ENCODE measurements around the gene SORCS2.
"Not testable (repeated sequence)": the region's sequence is repeated elsewhere in the genome, so short reads cannot be mapped to it uniquely, and the experiment has no call there.

Gene SORCS2

GRCh38 chr4:7573576-7574091 lies 381.3 kb downstream of the SORCS2 start:
- no peak for FAIRE-seq

- FAIRE-seq, result no peak
These were observed 382.1 kb downstream of the SORCS2 start for GRCh38 chr4:7574287-7575014.

DNA sequence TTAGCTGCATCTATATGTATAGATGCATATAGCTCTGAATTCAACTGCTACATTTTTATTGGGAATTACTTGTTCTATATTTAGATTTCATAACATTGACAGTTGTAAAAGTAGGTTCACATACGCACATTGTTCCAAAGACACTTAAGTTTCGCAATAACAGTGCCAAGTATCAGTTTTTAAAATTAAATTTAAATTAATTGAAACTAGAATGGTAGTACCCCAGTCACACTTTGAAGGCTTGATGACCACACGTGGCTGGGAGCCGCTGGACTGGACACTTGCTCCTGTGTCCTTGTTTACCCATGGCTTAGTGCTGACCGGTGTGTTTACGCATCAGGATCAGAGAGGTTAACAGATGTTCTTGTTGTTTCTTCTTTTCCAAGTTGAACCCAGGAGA lies 383.1 kb downstream of the SORCS2 start:
- no peak for FAIRE-seq

- FAIRE-seq, result not testable (repeated sequence)
These were observed 385.2 kb downstream of the SORCS2 start for GRCh38 chr4:7577361-7578039.

- FAIRE-seq, result no peak
These were observed 389.1 kb downstream of the SORCS2 start for GRCh38 chr4:7581477-7581876.

DNA sequence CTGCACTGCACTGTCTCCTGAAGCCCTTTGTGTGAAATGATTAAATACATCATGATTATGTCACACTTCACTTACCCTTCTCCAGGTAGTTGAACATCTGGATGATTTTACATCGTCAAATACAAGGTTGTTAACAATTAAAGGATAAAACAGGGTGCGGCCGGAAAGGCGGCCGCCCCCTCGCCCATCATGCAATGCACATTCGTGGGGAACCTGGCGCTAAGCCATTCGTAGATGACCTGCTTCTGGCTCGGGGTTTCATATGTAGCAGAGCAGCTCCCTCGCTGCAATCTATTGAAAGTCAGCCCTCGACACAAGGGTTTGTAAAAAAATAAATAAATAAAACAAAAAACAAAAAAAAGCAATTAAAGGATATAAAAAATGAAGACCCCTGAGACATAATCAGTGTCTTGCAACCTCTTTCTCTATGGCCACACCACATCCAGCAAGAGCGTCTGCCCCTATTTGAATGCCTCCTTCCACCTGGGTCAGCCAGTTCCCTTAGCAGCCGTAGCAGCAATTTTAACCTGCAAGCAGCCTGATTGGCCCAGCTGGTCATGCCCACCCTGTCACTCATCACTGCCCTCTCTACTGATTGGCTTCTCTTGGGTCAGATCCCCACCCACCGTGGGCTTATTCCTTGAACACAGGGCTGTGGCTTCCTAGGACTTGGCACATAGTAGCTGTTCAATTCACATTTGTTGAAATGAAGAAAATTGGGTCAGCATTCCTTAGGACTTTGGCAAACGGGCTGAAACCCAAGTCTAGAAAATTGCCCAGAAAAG lies 390.2 kb downstream of the SORCS2 start:
- no peak for FAIRE-seq

GRCh38 chr4:7584098-7584497 lies 391.8 kb downstream of the SORCS2 start:
- no peak for FAIRE-seq

DNA sequence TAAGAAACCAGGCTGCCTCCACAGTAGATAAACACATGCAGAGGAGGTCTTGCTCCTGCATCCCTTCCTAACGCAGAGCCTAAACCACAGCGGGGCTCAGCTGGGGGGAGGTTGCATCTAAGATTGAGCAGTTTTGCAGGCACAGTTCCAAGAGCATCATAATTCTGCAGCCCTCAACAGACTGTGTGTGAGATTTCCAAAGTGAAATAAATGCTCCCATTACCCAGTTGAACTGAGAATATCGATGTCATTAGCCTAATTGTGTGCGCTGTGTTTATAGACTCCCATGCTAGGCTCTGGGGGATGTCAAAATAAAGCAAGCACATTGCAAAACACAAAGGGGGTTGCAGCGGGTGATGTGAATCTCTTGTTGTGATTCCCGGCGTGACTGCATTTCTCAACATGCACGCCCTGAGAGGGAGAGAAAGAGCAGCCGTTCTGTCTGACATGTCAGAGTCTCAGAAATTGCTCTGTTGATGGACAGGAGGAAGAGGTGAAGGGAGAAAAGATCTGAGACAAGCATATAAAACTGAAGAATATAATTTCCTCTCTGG lies 392.3 kb downstream of the SORCS2 start:
- FAIRE-seq, result no peak

DNA sequence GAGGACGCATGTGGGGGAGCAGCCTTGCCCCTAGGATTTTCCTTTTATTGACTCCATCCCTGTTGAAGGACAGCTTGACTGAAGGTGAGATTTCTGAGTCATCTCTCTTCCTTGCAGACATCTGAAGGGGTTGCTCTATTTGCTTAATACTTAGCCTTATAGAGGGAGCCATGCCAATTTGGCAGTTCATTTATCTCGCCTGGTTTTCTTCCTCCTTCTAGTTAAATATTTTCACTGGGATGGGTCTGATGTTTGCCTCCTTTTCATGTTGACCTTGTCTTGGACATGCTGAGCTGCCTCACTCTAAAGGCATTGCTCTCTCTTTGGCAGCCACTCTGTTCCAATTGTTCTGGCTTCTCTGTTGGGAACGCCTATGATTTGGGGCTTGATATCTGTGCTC lies 393.4 kb downstream of the SORCS2 start:
- FAIRE-seq, result no peak

DNA sequence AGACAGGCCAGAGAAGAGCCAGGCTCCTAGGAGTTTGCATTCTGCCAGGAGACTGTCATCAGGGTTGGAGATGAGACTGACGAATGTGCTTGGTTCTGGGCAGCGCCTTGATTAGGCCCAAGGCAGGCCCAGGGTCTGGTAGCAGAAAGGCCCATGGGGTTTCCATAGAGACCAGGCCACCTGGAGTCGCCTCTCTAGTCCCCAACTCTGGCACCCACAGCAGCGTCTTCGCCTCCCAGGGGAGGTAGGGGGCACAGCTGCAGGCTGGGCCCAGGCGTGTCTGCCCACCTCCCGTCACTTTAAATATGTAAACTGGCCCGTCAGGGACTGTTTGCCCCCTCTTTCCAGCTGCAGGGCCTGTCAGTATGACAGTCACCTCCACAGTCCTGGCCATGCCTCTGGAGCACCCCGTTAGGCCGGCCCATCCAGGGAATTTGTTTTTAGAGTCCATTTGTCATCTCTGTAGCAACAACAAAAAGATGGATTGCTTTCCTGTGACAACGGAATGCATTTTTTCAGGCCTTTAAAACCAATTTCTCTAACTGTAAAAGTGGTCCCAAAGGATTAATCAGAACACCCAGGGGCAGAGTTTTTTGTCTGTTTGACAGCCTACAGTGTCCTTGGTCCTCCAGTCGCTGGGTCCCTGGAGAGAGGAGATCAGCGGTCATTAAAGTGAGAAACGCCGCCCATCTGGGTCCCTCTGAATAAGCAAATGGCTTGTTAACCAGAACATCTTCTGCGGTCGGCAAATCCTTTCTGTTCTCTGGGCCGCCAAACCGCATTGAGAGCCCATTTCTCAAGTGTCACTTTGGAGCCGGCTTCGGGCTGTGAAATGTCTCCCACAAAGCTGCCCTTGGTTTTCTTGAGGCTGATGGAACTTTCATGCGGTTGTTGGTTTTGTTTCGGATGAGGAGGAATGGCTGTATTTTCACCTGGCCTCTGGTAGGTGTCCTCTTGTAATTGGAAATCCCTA lies 395.4 kb downstream of the SORCS2 start:
- no peak for FAIRE-seq

- FAIRE-seq, result no peak
These were observed 397.9 kb downstream of the SORCS2 start for GRCh38 chr4:7590189-7590588.

DNA sequence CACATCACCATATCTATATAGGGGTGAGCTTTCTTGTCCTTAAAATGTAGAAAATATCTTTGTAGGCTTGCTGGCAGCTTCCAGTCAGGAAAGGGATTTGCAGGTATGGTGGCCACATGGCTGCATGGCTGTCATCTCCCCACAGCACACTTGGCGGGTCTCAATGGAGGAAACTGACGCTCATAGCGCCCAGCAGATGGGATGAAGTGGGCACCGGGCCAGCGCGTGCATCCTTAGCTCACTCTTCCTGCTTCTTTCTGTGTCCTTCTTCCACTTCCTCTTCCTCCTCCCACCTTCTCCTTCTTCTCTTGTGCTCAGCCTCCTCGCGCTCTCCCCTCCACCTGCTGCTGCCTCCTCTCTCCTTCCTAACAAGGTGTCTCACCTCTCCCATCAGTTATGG lies 398.6 kb downstream of the SORCS2 start:
- FAIRE-seq, result no peak

- no peak for FAIRE-seq
These were observed 399.2 kb downstream of the SORCS2 start for GRCh38 chr4:7591409-7592053.

DNA sequence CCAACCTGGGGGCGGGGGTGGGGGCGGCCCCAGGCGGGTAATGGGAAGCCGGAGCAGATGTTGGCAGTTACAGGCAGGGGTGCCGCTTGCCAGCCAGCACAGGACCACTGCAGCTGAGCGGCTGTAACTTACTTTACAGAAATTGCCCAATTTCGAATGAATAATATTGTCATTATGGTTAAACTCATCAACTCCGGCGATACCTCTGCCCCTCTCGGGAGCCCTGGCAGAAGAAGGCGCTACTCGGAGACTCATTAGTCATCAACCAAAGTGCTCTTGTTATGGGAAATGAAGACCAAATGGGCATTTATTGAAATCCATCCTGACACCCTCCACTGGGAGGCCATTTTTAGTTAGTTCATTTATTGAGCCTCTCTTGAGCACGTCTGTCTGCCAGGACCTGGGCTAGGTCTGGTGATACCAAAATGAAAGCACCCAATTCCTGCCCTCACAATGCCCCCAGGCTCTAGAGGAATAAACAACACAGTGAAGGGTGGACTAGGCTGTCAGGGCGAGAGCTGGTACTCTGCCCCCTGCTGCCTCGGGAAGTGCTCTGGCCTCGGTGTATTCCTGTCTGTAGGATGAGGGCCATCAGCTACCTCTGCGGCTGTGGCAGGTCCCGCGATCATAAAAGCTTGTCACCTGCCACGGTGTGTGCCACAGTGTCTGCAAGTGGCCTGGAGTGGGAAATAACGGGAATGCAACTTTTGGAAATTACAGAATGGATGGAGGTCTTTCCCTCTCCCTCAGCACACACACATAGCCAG lies 401.5 kb downstream of the SORCS2 start:
- FAIRE-seq, result no peak

GRCh38 chr4:7595934-7596461 lies 403.7 kb downstream of the SORCS2 start:
- FAIRE-seq, result no peak

- no peak for FAIRE-seq
These were observed 404.7 kb downstream of the SORCS2 start for GRCh38 chr4:7596918-7597606.

DNA sequence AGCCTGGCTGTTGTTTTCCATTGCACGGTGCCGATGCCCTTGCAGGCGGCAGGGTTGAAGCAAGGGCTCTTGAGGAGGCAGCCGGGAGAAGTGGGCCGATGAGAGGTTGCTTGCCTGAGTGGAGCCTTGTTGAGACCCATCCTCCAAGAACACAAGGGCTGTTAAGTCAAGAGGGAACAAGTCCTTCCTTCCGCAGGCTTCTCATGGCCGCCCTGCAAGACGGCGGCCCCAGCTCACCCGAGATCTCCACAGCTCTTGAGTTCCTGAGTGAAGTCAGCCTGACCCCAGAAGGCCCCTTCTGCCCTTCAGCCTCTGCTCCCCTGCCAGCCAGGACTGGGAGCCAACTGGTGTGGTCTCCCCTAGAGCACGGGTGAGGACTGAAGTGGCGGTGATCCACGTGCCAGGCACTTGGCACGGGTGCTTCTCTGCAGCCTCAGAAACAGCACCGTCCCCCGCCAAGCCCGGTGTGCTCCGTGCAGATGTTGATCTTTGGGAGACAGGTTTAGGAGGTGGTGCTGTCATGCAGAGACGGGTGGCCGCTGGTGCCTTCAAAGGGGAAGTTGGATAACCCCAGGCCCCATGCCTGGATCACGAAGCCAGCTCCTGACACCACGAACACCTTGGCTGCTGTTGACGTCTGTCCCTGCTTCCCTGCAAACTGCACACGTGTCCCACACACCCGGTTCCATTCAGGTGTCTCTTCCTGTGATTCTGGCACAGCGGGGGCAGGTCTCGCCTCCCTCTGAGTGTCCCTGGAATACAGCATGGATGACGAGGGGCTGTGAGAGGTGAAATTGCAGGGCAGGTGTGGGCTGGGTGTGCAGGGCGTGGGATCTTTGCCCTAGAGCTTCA lies 406.8 kb downstream of the SORCS2 start:
- FAIRE-seq, result no peak

DNA sequence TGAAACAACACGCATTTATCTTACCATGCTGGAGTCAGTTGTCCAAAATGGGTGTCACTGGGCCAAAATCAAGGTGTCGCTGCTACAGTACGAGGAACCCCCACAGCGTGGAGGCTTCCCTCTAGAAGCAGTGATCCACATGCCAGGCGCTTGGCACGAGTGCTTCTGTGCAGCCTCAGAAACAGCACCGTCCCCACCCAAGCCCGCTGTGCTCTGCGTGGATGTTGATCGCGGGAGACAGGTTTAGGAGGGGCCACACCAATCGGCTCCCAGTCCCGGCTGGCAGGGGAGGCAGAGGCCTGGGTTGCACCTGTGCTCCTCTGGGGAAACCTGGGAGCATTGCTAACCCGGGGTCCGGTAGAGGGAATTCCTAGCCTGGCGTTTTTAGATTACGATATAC lies 407.9 kb downstream of the SORCS2 start:
- FAIRE-seq, result no peak

- FAIRE-seq, result not testable (repeated sequence)
These were observed 409.8 kb downstream of the SORCS2 start for GRCh38 chr4:7602166-7602565.

Data from islet of Langerhans (tissue), 1 donor.